HG03095 (cell line): Measurements from ENCODE around the gene SGMS1.

Experiments used
- ATAC-seq: cut with Tn5 transposase; IDR thresholded peaks from one replicate; pipeline ENCODE4 v1.9.1; 2021; ENCODE audit warnings: moderate library complexity; ENCODE audit not compliant: unreplicated experiment

SGMS1 gene

GRCh38 chr10:50404021-50404773 lies 219.6 kb downstream of the SGMS1 start:
- no peak for ATAC-seq

- no peak for ATAC-seq
Measured at GRCh38 chr10:50403074-50403473, 220.7 kb downstream of the SGMS1 start.

DNA sequence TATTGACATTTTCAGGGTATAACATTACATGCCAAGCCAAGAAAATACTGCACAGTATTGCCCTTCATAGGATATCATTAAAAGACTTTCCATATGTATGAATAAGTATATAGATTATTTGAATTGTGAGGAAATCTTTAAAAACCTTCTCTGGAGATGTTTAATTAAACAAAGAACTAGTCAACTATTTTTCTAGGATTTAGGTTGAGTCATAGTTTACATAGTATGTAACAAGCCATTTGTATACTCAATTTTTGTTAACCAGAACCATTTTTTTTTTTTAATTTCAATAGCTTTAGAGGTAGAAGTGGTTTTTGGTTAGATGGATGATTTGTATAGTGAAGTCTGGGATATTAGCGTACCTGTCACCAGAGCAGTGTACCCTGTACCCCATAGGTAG lies 221.3 kb downstream of the SGMS1 start:
- ATAC-seq = no peak

DNA sequence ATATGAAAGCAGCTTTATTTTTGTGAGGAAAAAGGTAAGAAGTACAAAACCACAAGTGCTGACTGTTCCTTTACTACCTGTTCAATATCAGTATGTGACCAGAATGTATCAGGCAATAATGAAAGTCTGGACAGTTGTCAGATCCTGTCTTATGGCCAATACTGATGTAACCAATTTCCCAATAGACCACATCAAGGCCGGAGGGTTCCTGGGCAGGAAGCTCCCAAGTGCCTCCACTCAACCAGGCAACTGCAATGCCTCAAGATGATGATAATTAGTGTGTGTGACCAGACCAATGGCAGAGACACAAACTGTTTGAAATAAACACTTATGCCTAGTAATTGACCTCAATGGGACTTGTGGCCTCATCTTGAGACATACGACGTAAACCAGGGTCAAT lies 223.1 kb downstream of the SGMS1 start:
- no peak for ATAC-seq

GRCh38 chr10:50398823-50399222 lies 224.9 kb downstream of the SGMS1 start:
- no peak for ATAC-seq

DNA sequence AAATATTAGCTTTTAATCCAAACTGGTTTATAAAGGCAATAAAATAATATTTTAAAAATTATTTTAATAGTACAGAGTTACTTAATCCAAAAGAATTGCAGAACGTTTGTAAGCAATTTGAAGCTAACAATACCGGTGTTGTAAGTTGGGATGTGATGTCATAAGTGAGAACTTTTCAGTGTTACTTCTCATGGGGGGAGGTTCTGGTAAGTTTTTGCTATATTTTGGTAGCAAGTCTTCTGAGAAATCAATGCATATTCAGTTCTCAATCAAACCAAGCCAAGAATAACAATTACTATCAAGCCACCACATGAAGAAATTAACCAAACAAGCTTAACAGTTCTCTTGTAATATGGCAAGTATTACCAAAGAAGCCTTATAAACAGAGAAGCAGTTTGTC lies 225.4 kb downstream of the SGMS1 start:
- no peak for ATAC-seq

DNA sequence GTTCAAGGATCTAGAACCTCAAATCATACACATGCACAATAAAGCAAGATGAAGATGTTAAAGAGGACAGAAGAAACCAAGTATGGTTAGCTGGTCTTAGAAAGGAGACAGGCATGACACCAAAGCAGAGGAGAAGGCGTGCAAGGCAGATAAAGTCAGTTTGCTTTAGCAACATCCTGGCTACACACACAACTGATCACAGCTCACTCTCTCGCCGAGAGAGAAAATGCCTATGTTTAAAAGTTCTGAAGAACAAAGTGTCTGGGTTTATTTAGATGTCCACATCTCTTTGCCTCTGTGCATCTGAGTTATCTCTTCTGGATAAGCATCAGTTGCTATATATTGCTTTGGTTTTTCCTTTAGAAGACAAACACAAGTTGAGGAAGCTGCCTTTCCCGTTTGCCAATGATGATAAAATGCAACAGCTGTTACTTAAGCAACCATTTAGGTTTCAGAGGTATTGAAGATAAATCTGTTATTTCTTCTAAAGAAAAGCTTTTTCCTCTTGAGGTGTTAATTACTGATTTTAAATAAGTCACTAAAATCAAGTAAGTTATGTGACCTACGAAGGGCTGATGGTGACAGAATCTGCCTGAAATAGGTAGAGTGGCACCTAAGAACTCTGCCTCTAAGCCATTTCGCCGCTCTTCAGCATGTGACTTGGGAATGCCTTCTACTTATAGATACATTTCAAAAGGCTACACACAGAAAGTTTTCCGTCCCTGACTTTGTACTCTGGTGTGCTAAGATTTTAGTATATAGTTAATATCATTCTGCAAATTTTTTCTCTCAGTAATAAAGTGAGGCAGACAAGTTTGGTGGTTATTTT lies 226.2 kb downstream of the SGMS1 start:
- ATAC-seq = peak; percentile 44

DNA sequence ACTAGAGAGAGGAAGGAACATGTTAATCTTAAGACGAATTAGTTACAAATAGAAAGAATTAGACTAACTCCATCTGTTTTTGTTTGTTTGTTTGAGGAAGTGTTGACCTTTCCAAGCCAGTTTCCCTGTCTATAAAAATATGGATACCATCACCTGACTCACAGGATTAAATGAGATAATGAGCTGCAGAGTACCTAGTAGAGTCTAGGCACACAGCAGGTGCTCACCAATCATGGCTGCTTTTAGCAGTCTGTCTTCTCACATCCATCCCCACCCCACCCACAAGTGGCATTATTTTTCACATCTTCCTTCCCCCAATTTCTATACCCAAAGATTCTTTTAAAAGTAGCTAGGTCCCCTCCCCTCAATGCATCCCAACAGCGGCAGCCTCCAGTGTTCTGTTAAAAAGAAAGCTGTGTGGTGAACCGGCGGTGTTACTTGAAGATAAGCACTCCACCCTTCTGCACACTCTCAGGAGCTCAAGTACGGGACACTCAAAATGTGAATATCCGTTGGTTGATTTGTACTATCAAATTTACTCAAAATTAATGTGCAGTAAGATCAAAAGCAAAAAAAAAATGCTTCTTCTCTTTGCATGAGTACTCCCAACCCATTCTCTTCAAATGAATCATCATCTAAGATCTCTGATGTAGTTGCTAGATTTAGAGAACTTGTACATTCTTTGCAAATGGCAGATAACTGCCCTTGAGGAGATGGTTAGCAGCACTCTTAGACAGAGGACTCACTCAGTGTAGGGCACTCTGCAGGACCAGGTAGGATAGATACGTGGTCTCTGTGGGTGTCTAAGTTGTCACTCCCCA lies 227.1 kb downstream of the SGMS1 start:
- peak; percentile 61 for ATAC-seq

- ATAC-seq = no peak
Measured at GRCh38 chr10:50395851-50396250, 227.9 kb downstream of the SGMS1 start.

DNA sequence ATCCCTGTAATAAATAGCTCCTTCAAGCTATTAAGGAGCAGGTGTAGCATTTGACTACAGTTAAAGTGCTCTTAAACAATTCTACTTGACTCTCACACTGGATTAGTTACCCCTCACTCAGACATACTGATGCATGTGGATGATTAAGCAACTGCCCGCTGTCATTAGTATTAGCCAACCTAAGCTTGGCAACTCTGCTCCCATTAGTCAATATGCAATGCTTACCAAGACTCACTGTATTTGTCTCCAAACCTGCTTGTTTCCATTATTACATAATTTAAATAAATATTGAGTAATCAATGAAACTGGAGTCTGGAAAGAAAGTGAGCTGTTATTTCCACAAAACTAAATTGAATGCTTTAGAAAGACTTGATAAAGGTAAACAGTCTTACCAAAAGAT lies 228.5 kb downstream of the SGMS1 start:
- ATAC-seq = no peak

GRCh38 chr10:50394832-50395231 lies 228.9 kb downstream of the SGMS1 start:
- no peak for ATAC-seq

DNA sequence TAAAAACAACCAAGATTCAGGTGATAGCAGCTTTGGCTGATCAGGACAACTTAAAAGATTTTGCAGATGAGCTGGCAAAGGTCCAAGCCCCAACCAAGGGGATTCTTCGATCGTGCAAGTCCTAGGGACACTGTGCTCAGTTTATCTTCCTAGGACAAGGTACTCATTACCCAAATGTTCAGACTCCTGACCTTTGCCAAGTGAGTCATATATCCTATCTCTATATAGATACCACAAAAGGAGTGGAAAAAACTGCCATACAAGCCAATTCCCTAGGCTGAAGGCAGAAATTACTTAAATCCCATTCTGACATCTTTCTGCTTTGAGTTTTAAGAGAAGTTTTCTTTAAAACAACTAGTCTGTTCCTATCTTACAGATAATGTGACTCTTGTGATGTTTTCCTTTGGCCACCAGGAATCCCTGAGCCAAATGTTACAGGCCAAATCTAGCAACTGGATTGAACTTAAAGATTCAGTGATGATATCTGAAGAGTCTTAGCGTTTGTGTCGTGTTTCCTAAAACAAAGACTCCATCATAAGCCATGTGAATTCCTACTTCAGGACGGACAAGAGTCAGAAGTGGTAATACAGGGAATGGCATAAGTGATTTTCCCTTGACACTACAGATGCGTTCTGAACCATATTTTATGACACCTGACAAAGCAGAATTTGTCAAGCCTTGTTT lies 229.8 kb downstream of the SGMS1 start:
- no peak for ATAC-seq

- ATAC-seq = no peak
Measured at GRCh38 chr10:50392966-50393718, 230.6 kb downstream of the SGMS1 start.

DNA sequence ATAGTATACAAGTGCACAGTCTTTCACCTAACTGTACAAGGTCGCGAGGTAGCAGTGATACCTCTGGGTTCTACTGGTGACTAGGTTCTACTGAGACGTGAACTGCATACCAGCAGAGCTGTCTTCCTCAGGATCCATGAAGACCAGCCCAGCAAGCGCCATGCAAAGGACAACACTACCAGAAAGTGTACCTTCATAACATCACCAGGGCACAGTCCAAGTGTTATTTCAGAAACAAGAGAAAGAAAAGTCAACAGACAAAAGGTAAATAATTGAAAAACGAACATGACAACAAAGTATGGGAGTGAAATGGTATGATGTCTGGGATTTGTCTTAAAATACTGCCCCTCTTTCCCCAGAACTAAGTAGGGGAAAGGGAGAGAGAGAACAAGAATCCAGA lies 231.3 kb downstream of the SGMS1 start:
- no peak for ATAC-seq

GRCh38 chr10:50390302-50390701 lies 233.5 kb downstream of the SGMS1 start:
- ATAC-seq = no peak

- ATAC-seq = no peak
Measured at GRCh38 chr10:50388181-50388580, 235.6 kb downstream of the SGMS1 start.

DNA sequence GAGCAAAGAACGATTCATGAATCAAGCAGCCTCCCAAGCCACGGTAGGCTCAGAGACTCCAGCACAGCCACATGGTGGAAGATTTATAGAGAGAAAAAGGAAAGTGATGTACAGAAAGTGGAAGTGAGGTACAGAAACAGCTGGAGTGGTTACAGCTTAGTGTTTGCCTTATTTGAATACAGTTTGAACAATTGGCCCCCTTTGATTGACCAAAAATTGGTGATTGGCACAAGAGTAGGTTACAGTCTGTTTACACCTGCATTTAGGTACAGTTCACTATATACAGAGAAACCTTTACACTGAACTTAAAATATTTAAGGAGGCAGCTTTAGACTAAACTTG lies 236.1 kb downstream of the SGMS1 start:
- no peak for ATAC-seq

DNA sequence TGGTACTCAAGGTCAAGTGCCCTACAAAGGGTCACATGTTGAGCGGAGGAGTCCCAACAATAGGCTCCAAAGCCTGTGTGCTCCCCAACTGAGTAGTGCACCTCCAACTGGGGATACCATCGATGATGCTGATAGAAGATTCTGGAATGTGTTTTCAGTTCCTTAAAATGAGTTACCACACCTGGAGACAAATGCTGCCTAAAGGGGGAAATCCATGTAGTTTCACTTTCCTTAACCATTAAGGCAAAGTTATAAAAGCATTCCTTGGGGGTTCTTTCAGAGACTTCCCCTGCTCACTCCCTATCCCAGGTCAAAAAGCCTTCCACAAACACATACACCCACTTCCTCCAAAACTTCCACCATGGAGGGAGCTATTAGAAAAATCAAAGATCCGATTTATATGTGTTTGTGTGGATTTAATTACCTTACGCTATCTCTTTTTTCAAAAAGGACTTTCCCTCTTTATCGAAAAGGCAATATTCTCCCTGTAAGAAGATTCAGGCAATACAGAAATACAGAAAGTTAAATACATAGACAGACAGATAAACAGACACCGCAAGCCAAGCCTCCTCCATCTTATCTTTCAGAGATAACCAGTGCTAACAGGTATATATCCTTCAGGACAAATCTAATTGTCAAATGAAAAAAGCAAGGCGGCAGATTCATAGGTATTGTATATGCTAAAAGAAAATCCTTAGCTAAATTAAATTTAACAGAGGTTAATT lies 236.6 kb downstream of the SGMS1 start:
- ATAC-seq = no peak

GRCh38 chr10:50385624-50386023 lies 238.1 kb downstream of the SGMS1 start:
- no peak for ATAC-seq

DNA sequence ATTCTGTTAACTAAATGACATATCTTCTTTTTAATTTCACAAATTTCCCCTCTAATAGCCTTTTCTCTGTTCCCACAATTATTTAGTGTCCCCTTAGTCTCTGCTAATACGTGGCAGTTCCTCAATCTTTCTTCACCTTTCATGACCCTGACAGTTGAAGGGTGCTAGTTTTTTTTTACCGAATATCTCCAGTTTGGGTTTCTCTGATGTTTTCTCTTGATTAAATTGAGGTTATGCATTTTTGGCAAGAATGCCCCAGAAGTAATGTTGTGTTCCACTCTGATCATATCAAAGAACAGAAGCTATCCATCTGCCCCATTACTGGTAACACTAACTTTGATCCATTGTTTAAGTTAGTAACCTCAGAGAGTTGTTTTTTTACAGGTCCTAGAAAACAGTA lies 238.9 kb downstream of the SGMS1 start:
- no peak for ATAC-seq
